DOHH2 (cell line): Measurements from ENCODE around the gene ZSWIM8.

Source experiments
- H3F3A ChIP-seq: fragments of 200-600 bp; sonication (generic), shearing (Covaris generic); 2 replicates; pipeline ENCODE4 v1.6.0; 2016; ENCODE audit warnings: antibody characterized with exemption, mild to moderate bottlenecking; ENCODE audit not compliant: control insufficient read depth, insufficient read depth
- H3K27ac ChIP-seq: fragments of 200-600 bp; sonication (generic); 2 replicates; pipeline ENCODE4 v1.5.1; 2014; ENCODE audit warnings: low read depth, mild to moderate bottlenecking, low read length, moderate library complexity
- H3K27me3 ChIP-seq: fragments of 200-600 bp; sonication (generic); 2 replicates; pipeline ENCODE4 v1.6.1; 2014; ENCODE audit warnings: mild to moderate bottlenecking, low read length, mixed read lengths; ENCODE audit not compliant: control insufficient read depth
- H3K36me3 ChIP-seq: fragments of 200-600 bp; sonication (generic); 2 replicates; pipeline ENCODE4 v1.6.1; 2014; ENCODE audit warnings: mild to moderate bottlenecking, low read length, moderate library complexity, mixed read lengths; ENCODE audit not compliant: control insufficient read depth
- H3K4me1 ChIP-seq: fragments of 200-600 bp; sonication (generic); 2 replicates; pipeline ENCODE4 v1.6.1; 2014; ENCODE audit warnings: mild to moderate bottlenecking, low read length, mixed read lengths; ENCODE audit not compliant: control insufficient read depth
- H3K4me2 ChIP-seq: fragments of 200-600 bp; sonication (generic); 2 replicates; pipeline ENCODE4 v1.6.0; 2014; ENCODE audit warnings: mild to moderate bottlenecking, low read length, moderate library complexity
- H3K4me3 ChIP-seq: fragments of 200-600 bp; sonication (generic); 2 replicates; pipeline ENCODE4 v1.5.1; 2014; ENCODE audit warnings: mild to moderate bottlenecking, low read length, mixed read lengths
- H3K79me2 ChIP-seq: fragments of 200-600 bp; sonication (generic); 2 replicates; pipeline ENCODE4 v1.6.1; 2014; ENCODE audit warnings: mild to moderate bottlenecking, low read length, mixed read lengths; ENCODE audit not compliant: control insufficient read depth
- H3K9me2 ChIP-seq: fragments of 200-600 bp; sonication (generic); replicated peaks from 2 replicates; pipeline ENCODE4 v1.6.1; 2014; ENCODE audit warnings: mild to moderate bottlenecking, low read length, mixed read lengths; ENCODE audit not compliant: control insufficient read depth
- H3K9me3 ChIP-seq: fragments of 200-600 bp; sonication (generic); 2 replicates; pipeline ENCODE4 v1.6.1; 2014; ENCODE audit warnings: antibody characterized with exemption, low read length, mixed read lengths; ENCODE audit not compliant: control insufficient read depth, insufficient read depth
- H4K20me1 ChIP-seq: fragments of 200-600 bp; sonication (generic); 2 replicates; pipeline ENCODE4 v1.6.0; 2014; ENCODE audit warnings: low read depth, mild to moderate bottlenecking, antibody characterized with exemption, low read length, moderate library complexity; ENCODE audit not compliant: control insufficient read depth, insufficient read depth
- CTCF ChIP-seq: fragments of 200-600 bp; sonication (generic); IDR thresholded peaks from one replicate; pipeline ENCODE4 v1.5.1; 2014; ENCODE audit warnings: antibody characterized with exemption, mild to moderate bottlenecking, low read depth, low read length; ENCODE audit not compliant: poor library complexity, severe bottlenecking
- EZH2phosphoT487 ChIP-seq: fragments of 200-600 bp; sonication (generic); IDR thresholded peaks from 2 replicates; pipeline ENCODE4 v1.6.1; 2017; ENCODE audit warnings: borderline replicate concordance, mild to moderate bottlenecking, antibody characterized with exemption, low read length, moderate library complexity, mixed read lengths

The ZSWIM8 gene

GRCh38 chr10:73819513-73820093 is 34.2 kb downstream of the ZSWIM8 start:
- Histone ChIP-seq H3K9me3 (no peaks in the 10 kb centered on the region), H3K4me3 (no peak overlapping the region), H3F3A (no peaks in the 10 kb centered on the region), H3K4me1 (no peaks in the 10 kb centered on the region), H3K4me2 (no peak overlapping the region), H3K36me3 (peaks cover 3% of the 10 kb centered on the region; the same call in 1 of the 2 replicates), H3K27ac (no peak overlapping the region), H3K79me2 (no peaks in the 10 kb centered on the region), H4K20me1 (no peaks in the 10 kb centered on the region), H3K27me3 (no peaks in the 10 kb centered on the region), H3K9me2 (no peaks in the 10 kb centered on the region)
- no peak for TF ChIP-seq CTCF
- no peak for TF ChIP-seq EZH2phosphoT487

GRCh38 chr10:73823391-73823790 is 38.0 kb downstream of the ZSWIM8 start:
- Histone ChIP-seq H3K9me2 (no peaks in the 10 kb centered on the region), H3K9me3 (no peaks in the 10 kb centered on the region), H4K20me1 (no peaks in the 10 kb centered on the region), H3F3A (no peaks in the 10 kb centered on the region), H3K4me3 (no peak overlapping the region), H3K27ac (no peak overlapping the region), H3K36me3 (no peaks in the 10 kb centered on the region), H3K27me3 (no peaks in the 10 kb centered on the region), H3K4me1 (no peaks in the 10 kb centered on the region), H3K4me2 (no peak overlapping the region), H3K79me2 (no peaks in the 10 kb centered on the region)
- TF ChIP-seq CTCF (no peak), EZH2phosphoT487 (no peak)

GRCh38 chr10:73824146-73824725 is 38.8 kb downstream of the ZSWIM8 start:
- no peak for TF ChIP-seq CTCF
- TF ChIP-seq EZH2phosphoT487, result no peak
- H3K36me3 ChIP-seq, result no peaks in the 10 kb centered on the region
- no peaks in the 10 kb centered on the region for H3F3A ChIP-seq

More at GRCh38 chr10:73824146-73824725, 38.8 kb downstream of the ZSWIM8 start:
- Histone ChIP-seq H3K27me3 (no peaks in the 10 kb centered on the region), H3K4me3 (no peak overlapping the region), H3K9me3 (no peaks in the 10 kb centered on the region), H3K9me2 (no peaks in the 10 kb centered on the region), H3K4me1 (no peaks in the 10 kb centered on the region), H3K79me2 (no peaks in the 10 kb centered on the region), H3K4me2 (no peak overlapping the region), H4K20me1 (no peaks in the 10 kb centered on the region), H3K27ac (no peak overlapping the region)
